GM10248 (cell line): Measurements from ENCODE around the gene PLCG1.

ENCODE experiments used
- CTCF ChIA-PET: fragments of 300-600 bp; sonication (Branson Sonifier 250); formaldehyde crosslinking; extraction: SDS; loops from one replicate; lab custom pipeline; 2021; ENCODE audit warnings: antibody characterized with exemption; lab: Yijun Ruan, JAX
- POLR2A ChIA-PET: fragments of 350-650 bp; sonication (Branson Sonifier 250); formaldehyde crosslinking; extraction: SDS; loops from one replicate; lab custom pipeline; 2020; ENCODE audit warnings: antibody characterized with exemption; lab: Yijun Ruan, JAX
- DNase-seq: peaks from one replicate; pipeline ENCODE4 v3.0.0; 2012; ENCODE audit errors: extremely low spot score
- TF ChIP-seq, protein P1 (sequence below): IDR thresholded peaks from 2 replicates; pipeline ENCODE4 v1.5.1; 2012; ENCODE audit warnings: mild to moderate bottlenecking, low read depth; ENCODE audit errors: extremely low read depth, missing control alignments, control extremely low read depth

Gene PLCG1

DNA sequence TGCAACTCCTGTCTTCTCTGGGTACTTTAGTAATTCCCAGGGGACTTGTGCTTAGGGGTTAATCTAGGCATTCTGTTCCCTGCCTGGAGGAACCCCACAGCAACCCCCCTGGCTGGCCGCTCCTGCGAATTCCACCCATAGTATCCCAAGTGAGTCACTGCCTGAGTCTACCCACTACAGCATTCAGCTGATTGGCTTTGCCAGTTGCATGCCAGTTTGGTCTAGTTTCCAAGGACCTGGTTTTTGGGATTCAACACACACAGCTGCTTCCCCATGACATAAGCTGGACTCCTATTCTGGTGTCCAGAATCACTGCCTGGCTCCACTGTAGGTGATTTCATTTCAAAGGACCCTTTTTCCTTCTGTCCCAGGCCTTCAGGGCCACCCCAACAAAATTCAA, 40.3 kb downstream of the PLCG1 start:
- no peak for DNase-seq
- TF ChIP-seq, protein P1, sequence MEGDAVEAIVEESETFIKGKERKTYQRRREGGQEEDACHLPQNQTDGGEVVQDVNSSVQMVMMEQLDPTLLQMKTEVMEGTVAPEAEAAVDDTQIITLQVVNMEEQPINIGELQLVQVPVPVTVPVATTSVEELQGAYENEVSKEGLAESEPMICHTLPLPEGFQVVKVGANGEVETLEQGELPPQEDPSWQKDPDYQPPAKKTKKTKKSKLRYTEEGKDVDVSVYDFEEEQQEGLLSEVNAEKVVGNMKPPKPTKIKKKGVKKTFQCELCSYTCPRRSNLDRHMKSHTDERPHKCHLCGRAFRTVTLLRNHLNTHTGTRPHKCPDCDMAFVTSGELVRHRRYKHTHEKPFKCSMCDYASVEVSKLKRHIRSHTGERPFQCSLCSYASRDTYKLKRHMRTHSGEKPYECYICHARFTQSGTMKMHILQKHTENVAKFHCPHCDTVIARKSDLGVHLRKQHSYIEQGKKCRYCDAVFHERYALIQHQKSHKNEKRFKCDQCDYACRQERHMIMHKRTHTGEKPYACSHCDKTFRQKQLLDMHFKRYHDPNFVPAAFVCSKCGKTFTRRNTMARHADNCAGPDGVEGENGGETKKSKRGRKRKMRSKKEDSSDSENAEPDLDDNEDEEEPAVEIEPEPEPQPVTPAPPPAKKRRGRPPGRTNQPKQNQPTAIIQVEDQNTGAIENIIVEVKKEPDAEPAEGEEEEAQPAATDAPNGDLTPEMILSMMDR, result no peak
- POLR2A ChIA-PET, result no interaction called here
- CTCF ChIA-PET, result interaction anchor here (1.4 to 10.4 kb wide), 2 partner anchors 42 to 162 kb away, joined by 3 to 133 read pairs; partner anchors contain the start of gene LPIN3

DNA sequence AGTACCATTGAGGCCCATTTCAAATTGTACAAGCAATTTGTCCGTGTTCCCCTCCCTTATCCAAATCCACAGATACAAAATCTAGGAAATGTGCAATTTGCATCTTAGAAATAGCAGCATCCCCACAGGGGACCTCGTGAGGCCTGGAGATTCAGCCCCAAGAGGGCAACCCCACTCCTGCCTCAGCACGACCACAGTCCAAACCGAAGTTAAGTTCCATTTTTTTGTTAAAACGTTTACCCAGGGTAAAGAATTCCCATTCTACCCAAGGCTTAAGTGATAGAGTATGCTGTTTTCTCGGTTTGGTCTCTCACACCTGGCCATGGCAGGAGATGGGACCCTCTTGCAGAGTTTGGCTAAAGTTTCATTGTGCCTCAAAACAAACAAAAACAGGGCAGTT, 41.2 kb downstream of the PLCG1 start:
- TF ChIP-seq, protein P1, result no peak
- ChIA-PET CTCF (interaction anchor here (10.4 kb wide), 1 partner anchor 161 kb away, joined by 133 read pairs; the partner anchor contains the start of gene LPIN3), POLR2A (no interaction called here)
- DNase-seq, result no peak

DNA sequence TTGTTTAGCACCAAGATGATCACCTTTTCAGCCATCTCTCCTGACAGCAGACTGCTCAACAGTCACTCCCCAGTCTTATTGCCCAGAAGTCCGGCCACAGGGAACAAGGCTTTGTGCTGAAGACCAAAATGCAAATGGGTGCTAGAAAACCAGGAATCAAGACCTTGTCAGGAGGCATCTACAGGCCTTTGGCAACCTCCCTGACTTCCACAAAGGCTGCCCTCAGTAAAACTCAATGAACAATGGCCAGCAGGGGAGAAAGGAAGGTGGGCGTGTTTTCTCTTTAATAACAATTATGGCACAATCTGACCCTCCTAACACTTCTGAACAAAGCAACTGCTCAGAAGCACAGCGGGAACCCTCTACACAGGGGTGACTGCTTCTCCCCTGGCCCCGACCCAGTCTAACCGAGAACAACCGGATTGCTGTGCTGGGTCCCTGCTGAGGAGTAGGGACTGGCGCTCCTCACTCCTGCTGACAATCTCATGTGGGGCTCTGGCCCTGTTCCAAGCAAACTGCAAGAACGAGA, 41.6 kb downstream of the PLCG1 start:
- no peak for DNase-seq
- TF ChIP-seq, protein P1, result no peak
- POLR2A ChIA-PET, result no interaction called here
- CTCF ChIA-PET, result interaction anchor here (1.2 kb wide), 1 partner anchor 40 kb away, joined by 3 read pairs; no protein-coding TSS in a partner anchor

DNA sequence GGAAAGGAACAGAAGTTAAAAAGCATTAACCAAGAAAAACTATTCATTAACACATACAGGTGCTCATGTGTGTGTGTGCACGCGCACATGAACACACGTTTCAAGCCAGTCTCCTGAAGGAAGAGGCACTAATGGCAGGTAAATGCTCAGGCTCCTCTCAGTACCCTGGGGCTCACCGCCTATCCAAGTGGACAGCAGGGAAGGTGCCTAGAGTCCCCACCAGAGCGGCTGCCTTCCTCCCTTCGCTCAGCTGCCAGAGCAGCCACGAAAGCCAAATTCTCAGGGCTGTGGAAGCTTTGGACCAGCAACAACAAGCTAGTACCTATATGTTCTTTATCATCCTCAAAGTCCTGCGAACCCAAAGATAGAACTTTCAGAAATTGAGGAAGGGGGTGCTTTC, 42.6 kb downstream of the PLCG1 start:
- POLR2A ChIA-PET, result no interaction called here
- TF ChIP-seq, protein P1, result no peak
- CTCF ChIA-PET, result interaction anchor here (1.2 to 1.7 kb wide), 2 partner anchors 39 to 166 kb away, joined by 3 read pairs; no protein-coding TSS in a partner anchor
- DNase-seq, result no peak

DNA sequence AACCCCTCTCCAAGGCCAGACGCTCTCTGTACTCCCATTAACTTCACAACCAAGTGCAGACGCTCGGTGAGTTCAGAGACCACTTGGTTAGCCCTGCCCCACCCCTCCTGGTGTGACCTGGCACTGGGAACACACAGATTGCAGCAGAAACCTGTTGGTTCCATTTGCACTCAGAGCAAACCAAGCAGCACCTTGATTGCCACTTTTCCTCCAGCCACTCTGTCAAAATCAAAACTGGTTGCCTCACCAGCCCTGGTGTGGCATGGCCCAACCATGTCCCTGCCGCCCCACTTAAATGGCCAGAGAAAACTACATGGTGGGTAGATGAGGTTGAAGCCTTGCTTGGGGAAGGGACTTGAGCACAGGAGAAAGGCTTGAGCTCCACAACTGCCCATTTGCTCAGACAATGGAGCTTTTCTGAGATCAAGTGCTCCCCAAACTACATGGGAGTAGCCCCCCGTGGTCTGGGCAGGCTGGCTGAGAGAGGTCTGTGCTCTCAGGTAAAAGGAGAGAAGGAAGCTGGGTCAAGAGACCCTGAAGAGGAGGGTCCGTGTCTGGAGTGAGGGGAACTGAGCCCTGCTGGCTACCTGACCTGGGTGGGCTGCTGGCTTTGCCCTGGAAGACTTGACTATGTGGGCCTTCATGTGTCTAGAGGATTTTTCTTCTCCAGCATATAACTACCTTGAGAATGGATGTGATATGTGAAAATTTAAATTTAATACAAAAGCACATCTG, 43.4 kb downstream of the PLCG1 start:
- ChIA-PET CTCF (interaction anchor here (1.2 to 2.0 kb wide), 3 partner anchors 8 to 165 kb away, joined by 3 to 10 read pairs (median 3); no protein-coding TSS in a partner anchor), POLR2A (no interaction called here)
- TF ChIP-seq, protein P1, result no peak
- DNase-seq, result no peak

DNA sequence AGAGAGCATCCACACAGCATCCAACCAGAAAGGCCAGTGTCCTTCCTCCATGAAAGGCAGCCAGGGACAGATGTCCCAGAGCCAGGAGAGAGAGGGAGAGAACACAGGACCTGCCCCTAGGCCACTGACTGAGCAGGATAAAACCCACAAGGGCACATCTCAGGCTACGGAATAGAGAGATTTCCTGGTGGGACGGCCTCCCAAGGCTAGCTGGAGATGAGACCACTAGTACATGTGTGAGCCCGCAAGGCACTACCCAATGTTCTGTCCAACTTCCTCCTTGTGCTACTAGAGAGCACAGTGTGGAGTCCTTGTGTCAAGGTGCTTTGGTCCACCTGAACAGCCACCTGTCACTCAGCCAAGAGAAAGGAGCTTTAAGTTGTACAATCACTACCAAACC, 44.2 kb downstream of the PLCG1 start:
- CTCF ChIA-PET, result interaction anchor here (1.0 to 2.0 kb wide), 5 partner anchors 9 to 164 kb away, joined by 3 to 10 read pairs (median 3); no protein-coding TSS in a partner anchor
- POLR2A ChIA-PET, result no interaction called here
- no peak for DNase-seq
- TF ChIP-seq, protein P1, result no peak
